ENCODE measurements around the gene APBA2. TPM values are rescaled to one million over a fixed set of nuclear protein-coding genes. Genes with fewer than 3 reads are reported as not detected.

Gene APBA2
- total and polyA plus RNA-seq, 2 of the 4 experiments (the other 2 are of a cell fraction) = 21.7 to 33.0 TPM

- CTCF ChIA-PET = no interaction called here
- Histone ChIP-seq H3K9me3 (ENCODE audit: control insufficient read depth, insufficient read depth, low read length) (no peaks in the 10 kb centered on the region), H2BK5ac (ENCODE audit: low read depth, low read length, poor library complexity, severe bottlenecking) (no peak overlapping the region), H4K8ac (ENCODE audit: low read depth in 2 of 2, low read length in 2 of 2) (no peak overlapping the region), H2BK120ac (ENCODE audit: low read depth, low read length) (no peak overlapping the region), H3K18ac (ENCODE audit: low read depth, low read length) (no peak overlapping the region), H2BK15ac (ENCODE audit: low read depth, low read length) (no peak overlapping the region), H4K91ac (ENCODE audit: insufficient read depth, low read depth, low read length) (no peak overlapping the region), H2AFZ (replicated peaks; ENCODE audit: low read length, poor library complexity) (no peak overlapping the region), H2AK5ac (ENCODE audit: low read depth, low read length) (no peak overlapping the region), H2AK9ac (replicated peaks; ENCODE audit: low read depth, low read length, poor library complexity) (no peak overlapping the region), H3K27me3 (ENCODE audit: control insufficient read depth, insufficient read depth, low read length) (no peaks in the 10 kb centered on the region), H3K36me3 (ENCODE audit: control insufficient read depth, insufficient read depth, low read length) (no peaks in the 10 kb centered on the region; the same call in 1 of the 2 replicates), H3K9ac (ENCODE audit: low read depth, low read length) (no peak overlapping the region), H2BK20ac (ENCODE audit: low read depth, low read length) (no peak overlapping the region; the same call in 1 of the 2 replicates), H3K23ac (ENCODE audit: low read depth, low read length) (no peak overlapping the region), H3K4me2 (ENCODE audit: low read depth, low read length) (no peak overlapping the region), H4K20me1 (ENCODE audit: insufficient read depth, low read length) (no peaks in the 10 kb centered on the region), H3K4me1 (ENCODE audit: control insufficient read depth, insufficient read depth, low read length) (peaks cover 10% of the 10 kb centered on the region), H4K5ac (ENCODE audit: low read depth, low read length) (no peak overlapping the region), H3K79me1 (ENCODE audit: low read depth in 1 of 2, low read length in 2 of 2) (peaks cover 8 to 46% of the 10 kb centered on the region in 2 experiments), H3K27ac (ENCODE audit: insufficient read depth, low read length) (no peak overlapping the region), H3K14ac (replicated peaks; ENCODE audit: low read depth, low read length) (no peak overlapping the region), H3K9me1 (ENCODE audit: insufficient read depth, low read length) (peaks cover 7% of the 10 kb centered on the region), H3K4me3 (ENCODE audit: insufficient read depth, low read depth, low read length) (no peak overlapping the region), H3K4ac (ENCODE audit: low read depth, low read length) (no peak overlapping the region), H3K56ac (ENCODE audit: extremely low read depth, insufficient read depth, low read length) (no peak overlapping the region)
- POLR2A ChIA-PET (ENCODE audit: unreplicated experiment) = no interaction called here
- no peak for ATAC-seq (ENCODE audit: low read depth)
- intact Hi-C loops (cut with micrococcal nuclease) = no loop called here
- no peak for TF ChIP-seq NFE2L2 (IDR thresholded peaks at IDR 0.05; ENCODE audit: low read depth, low read length)
- TF ChIP-seq CTCF (conservative IDR thresholded peaks at IDR 0.05; ENCODE audit: low read depth, low read length) = no peak
- TF ChIP-seq CHD1 (IDR thresholded peaks at IDR 0.05; ENCODE audit: low read depth, low read length) = no peak
- no peak for TF ChIP-seq RCOR1 (IDR thresholded peaks at IDR 0.05; ENCODE audit: insufficient replicate concordance, low read length)
- TF ChIP-seq MXI1 (IDR thresholded peaks at IDR 0.05; ENCODE audit: borderline replicate concordance, low read depth, low read length) = no peak
- no peak for TF ChIP-seq MAZ (IDR thresholded peaks at IDR 0.05; ENCODE audit: borderline replicate concordance, low read depth, low read length)
- TF ChIP-seq POLR2A (IDR thresholded peaks at IDR 0.05; ENCODE audit: low read depth, low read length) = no peak
- TF ChIP-seq CEBPB (IDR thresholded peaks at IDR 0.05; ENCODE audit: low read depth, low read length) = no peak
- TF ChIP-seq RFX5 (IDR thresholded peaks at IDR 0.05; ENCODE audit: low read depth, low read length) = no peak
- no peak for TF ChIP-seq USF2 (IDR thresholded peaks at IDR 0.05; ENCODE audit: low read depth, low read length)
- no peak for TF ChIP-seq FOS (IDR thresholded peaks at IDR 0.05; ENCODE audit: low read depth, low read length)
- no peak for TF ChIP-seq BHLHE40 (IDR thresholded peaks at IDR 0.05; ENCODE audit: low read depth, low read length)
- TF ChIP-seq RAD21 (IDR thresholded peaks at IDR 0.05; ENCODE audit: low read length) = no peak
- no peak for TF ChIP-seq ELK1 (IDR thresholded peaks at IDR 0.05; ENCODE audit: borderline replicate concordance, low read depth, low read length)
- no peak for TF ChIP-seq MAFK (IDR thresholded peaks at IDR 0.05; ENCODE audit: low read depth, low read length)
- TF ChIP-seq SMC3 (IDR thresholded peaks at IDR 0.05; ENCODE audit: low read depth, low read length) = no peak
- dilution Hi-C loops (cut with HindIII; ENCODE audit: low sequenced_read_pairs, unreplicated experiment) = no loop called here
- no CpG with 5 or more reads among the region's 1 CpG for WGBS, 2 experiments (ENCODE audit: extremely low coverage in 2 of 2, insufficient read length in 1 of 2)
- no TSS peak for BruUV-seq (replicated peaks)
- no peak for DNase-seq
- in situ Hi-C loops (cut with MboI; ENCODE audit: low sequenced_read_pairs) = no loop called here
Observed at GRCh38 chr15:28964098-28964497, 78.3 kb downstream of the APBA2 start.
